Neural progenitor cell (in vitro differentiated cells): ENCODE measurements around the gene PLCG2. TPM values are rescaled to one million over a fixed set of nuclear protein-coding genes. Genes with fewer than 3 reads are reported as not detected.

ENCODE experiments used
- DNase-seq: peaks from one replicate; pipeline ENCODE4 v3.0.0-alpha.2; 2016; ENCODE audit warnings: low spot score
- H2AFZ ChIP-seq: fragments of 200-600 bp; sonication (generic); replicated peaks from 2 replicates; pipeline ENCODE4 v1.6.1; 2016; ENCODE audit warnings: antibody characterized with exemption
- H3F3A ChIP-seq: fragments of 200-600 bp; sonication (generic); 2 replicates; pipeline ENCODE4 v1.6.1; 2016; ENCODE audit warnings: antibody characterized with exemption, low read depth
- H3K27ac ChIP-seq: fragments of 200-600 bp; sonication (generic); 2 replicates; pipeline ENCODE4 v1.5.1; 2016; ENCODE audit warnings: mild to moderate bottlenecking
- H3K27me3 ChIP-seq: fragments of 200-600 bp; sonication (generic); 2 replicates; pipeline ENCODE4 v1.6.1; 2016; ENCODE audit warnings: mild to moderate bottlenecking, moderate library complexity
- H3K36me3 ChIP-seq: fragments of 200-600 bp; sonication (generic); 2 replicates; pipeline ENCODE4 v1.5.1; 2016
- H3K4me1 ChIP-seq: fragments of 200-600 bp; sonication (generic); 2 replicates; pipeline ENCODE4 v1.6.1; 2016; ENCODE audit warnings: mixed run types
- H3K4me2 ChIP-seq: fragments of 200-600 bp; sonication (generic); 2 replicates; pipeline ENCODE4 v1.6.1; 2016
- H3K4me3 ChIP-seq: fragments of 200-600 bp; sonication (generic); 2 replicates; pipeline ENCODE4 v1.5.1; 2016
- H3K79me2 ChIP-seq: fragments of 200-600 bp; sonication (generic); 2 replicates; pipeline ENCODE4 v1.6.1; 2016; ENCODE audit warnings: low read depth
- H3K9ac ChIP-seq: fragments of 200-600 bp; sonication (generic); 2 replicates; pipeline ENCODE4 v1.6.1; 2016
- H3K9me3 ChIP-seq: fragments of 200-600 bp; sonication (generic); 2 replicates; pipeline ENCODE4 v1.5.1; 2016; ENCODE audit warnings: low read depth
- H4K20me1 ChIP-seq: fragments of 200-600 bp; sonication (generic); 2 replicates; pipeline ENCODE4 v1.6.1; 2016; ENCODE audit warnings: low read depth
- H3K27ac Mint-ChIP-seq: 3 replicates; pipeline ENCODE4 v1.8.0; 2021; ENCODE audit warnings: mixed read lengths
- H3K27me3 Mint-ChIP-seq: 2 replicates; pipeline ENCODE4 v1.8.0; 2022; ENCODE audit warnings: low read depth, mild to moderate bottlenecking, inconsistent platforms, moderate library complexity, mixed read lengths; ENCODE audit not compliant: insufficient read depth
- H3K36me3 Mint-ChIP-seq: 3 replicates; pipeline ENCODE4 v1.8.0; 2021; ENCODE audit warnings: mixed read lengths
- H3K4me1 Mint-ChIP-seq: 3 replicates; pipeline ENCODE4 v1.8.0; 2021; ENCODE audit warnings: mixed read lengths
- H3K4me3 Mint-ChIP-seq: 3 replicates; pipeline ENCODE4 v1.8.0; 2021; ENCODE audit warnings: mild to moderate bottlenecking, moderate library complexity, mixed read lengths
- H3K9me3 Mint-ChIP-seq: 3 replicates; pipeline ENCODE4 v1.8.0; 2020; ENCODE audit warnings: mixed read lengths
- CTCF ChIP-seq: fragments of 200-600 bp; sonication (generic); IDR thresholded peaks from 2 replicates; pipeline ENCODE4 v1.5.1; 2017; ENCODE audit warnings: antibody characterized with exemption, mild to moderate bottlenecking
- EZH2 ChIP-seq: fragments of 200-600 bp; sonication (generic); IDR thresholded peaks from 2 replicates; pipeline ENCODE4 v1.6.1; 2017; ENCODE audit warnings: antibody characterized with exemption, mild to moderate bottlenecking, moderate library complexity
- EZH2phosphoT487 ChIP-seq: fragments of 200-600 bp; sonication (generic); IDR thresholded peaks from 2 replicates; pipeline ENCODE4 v1.6.1; 2017; ENCODE audit warnings: antibody characterized with exemption
- total RNA-seq: library from RNA; depleted of rRNA; stranded (reverse); fragments of >200 nt; gene quantifications from 2 replicates; pipeline ENCODE4 v1.2.3, GENCODE V29; 2015; ENCODE audit warnings: low replicate concordance

Gene PLCG2
- total RNA-seq, 1 donor from 2014 or later = 5.0 TPM

- H3K4me1 Mint-ChIP-seq = peaks cover 20% of the 10 kb centered on the region
- H4K20me1 ChIP-seq = peaks cover 6% of the 10 kb centered on the region
- no peak overlapping the region for H3K9ac ChIP-seq
- H3K79me2 ChIP-seq = no peaks in the 10 kb centered on the region
- H3K27ac ChIP-seq = no peak overlapping the region
- peaks cover 55% of the 10 kb centered on the region for H3K27me3 Mint-ChIP-seq
- no peaks in the 10 kb centered on the region for H3K9me3 ChIP-seq
- no peaks in the 10 kb centered on the region for H3K36me3 ChIP-seq
- H3K4me3 ChIP-seq = no peak overlapping the region
- H3K4me1 ChIP-seq = no peaks in the 10 kb centered on the region
- peaks cover 5% of the 10 kb centered on the region for H3F3A ChIP-seq
- H2AFZ ChIP-seq = no peak overlapping the region
- H3K9me3 Mint-ChIP-seq = peaks cover 14% of the 10 kb centered on the region
- H3K4me2 ChIP-seq = no peak overlapping the region
- DNase-seq = no peak
- no peak overlapping the region for H3K27ac Mint-ChIP-seq
- peaks cover 49% of the 10 kb centered on the region for H3K27me3 ChIP-seq
- peaks cover 2% of the 10 kb centered on the region for H3K36me3 Mint-ChIP-seq
- peak overlapping the region; percentile 89 for H3K4me3 Mint-ChIP-seq
- TF ChIP-seq EZH2phosphoT487 = no peak
- TF ChIP-seq EZH2 = no peak
- no peak for TF ChIP-seq CTCF
Observed at GRCh38 chr16:81780350-81780749, 1.3 kb downstream of the PLCG2 start.

GRCh38 chr16:81782236-81782635 is 3.1 kb downstream of the PLCG2 start:
- H3K4me2 ChIP-seq = no peak overlapping the region
- H3K36me3 ChIP-seq = no peaks in the 10 kb centered on the region
- H3K79me2 ChIP-seq = no peaks in the 10 kb centered on the region
- H3F3A ChIP-seq = peaks cover 5% of the 10 kb centered on the region
- H2AFZ ChIP-seq = no peak overlapping the region
- TF ChIP-seq CTCF (no peak), EZH2phosphoT487 (no peak), EZH2 (no peak)
- DNase-seq = no peak
- H4K20me1 ChIP-seq = peaks cover 6% of the 10 kb centered on the region
- Mint-ChIP-seq H3K4me3 (no peak overlapping the region), H3K36me3 (peaks cover 2% of the 10 kb centered on the region), H3K9me3 (peaks cover 14% of the 10 kb centered on the region), H3K27me3 (peaks cover 44% of the 10 kb centered on the region), H3K4me1 (peaks cover 26% of the 10 kb centered on the region), H3K27ac (no peak overlapping the region)
- no peak overlapping the region for H3K9ac ChIP-seq
- no peaks in the 10 kb centered on the region for H3K9me3 ChIP-seq
- H3K4me3 ChIP-seq = no peak overlapping the region
- no peaks in the 10 kb centered on the region for H3K4me1 ChIP-seq
- peaks cover 45% of the 10 kb centered on the region for H3K27me3 ChIP-seq
- H3K27ac ChIP-seq = no peak overlapping the region

- Histone ChIP-seq H3K9me3 (no peaks in the 10 kb centered on the region), H3K4me2 (no peak overlapping the region), H2AFZ (no peak overlapping the region), H3K27ac (no peak overlapping the region), H3K36me3 (no peaks in the 10 kb centered on the region), H3K9ac (no peak overlapping the region), H3K79me2 (no peaks in the 10 kb centered on the region), H3F3A (peaks cover 5% of the 10 kb centered on the region), H3K27me3 (peaks cover 26% of the 10 kb centered on the region), H3K4me1 (no peaks in the 10 kb centered on the region), H4K20me1 (peaks cover 6% of the 10 kb centered on the region), H3K4me3 (no peak overlapping the region)
- Mint-ChIP-seq H3K27me3 (peaks cover 31% of the 10 kb centered on the region), H3K4me1 (peaks cover 26% of the 10 kb centered on the region), H3K4me3 (no peak overlapping the region), H3K9me3 (peaks cover 8% of the 10 kb centered on the region), H3K27ac (peak overlapping the region; percentile 68), H3K36me3 (no peaks in the 10 kb centered on the region)
- DNase-seq = no peak
- TF ChIP-seq EZH2phosphoT487 (no peak), CTCF (no peak), EZH2 (no peak)
Observed at GRCh38 chr16:81784072-81784795, 5.1 kb downstream of the PLCG2 start.
